Measurements from ENCODE around the gene ARL5A. TPM values are rescaled to one million over a fixed set of nuclear protein-coding genes. Genes with fewer than 3 reads are reported as not detected.

The ARL5A gene
- total RNA-seq, 2 donors from 2014 or later: 68.9 to 99.9 TPM

GRCh38 chr2:151777487-151777886 is 50.7 kb downstream of the ARL5A start:
- intact Hi-C loops (cut with DNase I): no loop called here
- no peak for DNase-seq (ENCODE audit: low spot score)

GRCh38 chr2:151776367-151776766 is 51.9 kb downstream of the ARL5A start:
- DNase-seq (ENCODE audit: low spot score): no peak
- intact Hi-C loops (cut with DNase I): no loop called here

- no peak for DNase-seq (ENCODE audit: low spot score)
- intact Hi-C loops (cut with DNase I): no loop called here
Observed at GRCh38 chr2:151775057-151775740, 53.0 kb downstream of the ARL5A start.

- DNase-seq (ENCODE audit: low spot score): no peak
Observed at GRCh38 chr2:151774506-151774905, 53.7 kb downstream of the ARL5A start.

GRCh38 chr2:151771599-151772358 is 56.4 kb downstream of the ARL5A start:
- DNase-seq (ENCODE audit: low spot score): peak; percentile 87
- intact Hi-C loops (cut with DNase I): no loop called here

More at GRCh38 chr2:151774506-151774905, 53.7 kb downstream of the ARL5A start:
- intact Hi-C loops (cut with DNase I): no loop called here

GRCh38 chr2:151770995-151771394 is 57.2 kb downstream of the ARL5A start:
- no peak for DNase-seq (ENCODE audit: low spot score)
- intact Hi-C loops (cut with DNase I): no loop called here

- intact Hi-C loops (cut with DNase I): no loop called here
- DNase-seq (ENCODE audit: low spot score): no peak
Observed at GRCh38 chr2:151769606-151770005, 58.6 kb downstream of the ARL5A start.

- no peak for DNase-seq (ENCODE audit: low spot score)
- intact Hi-C loops (cut with DNase I): no loop called here
Observed at GRCh38 chr2:151767536-151767935, 60.7 kb downstream of the ARL5A start.

- intact Hi-C loops (cut with DNase I): no loop called here
- DNase-seq (ENCODE audit: low spot score): no peak
Observed at GRCh38 chr2:151766437-151767153, 61.6 kb downstream of the ARL5A start.

- intact Hi-C loops (cut with DNase I): no loop called here
- DNase-seq (ENCODE audit: low spot score): no peak
Observed at GRCh38 chr2:151765760-151766410, 62.3 kb downstream of the ARL5A start.

GRCh38 chr2:151762694-151763093 is 65.5 kb downstream of the ARL5A start:
- no peak for DNase-seq (ENCODE audit: low spot score)
- intact Hi-C loops (cut with DNase I): no loop called here

GRCh38 chr2:151761687-151762086 is 66.5 kb downstream of the ARL5A start:
- intact Hi-C loops (cut with DNase I): no loop called here

GRCh38 chr2:151761193-151761592 is 67.0 kb downstream of the ARL5A start:
- DNase-seq (ENCODE audit: low spot score): no peak
- intact Hi-C loops (cut with DNase I): no loop called here

More at GRCh38 chr2:151761687-151762086, 66.5 kb downstream of the ARL5A start:
- DNase-seq (ENCODE audit: low spot score): no peak

- no peak for DNase-seq (ENCODE audit: low spot score)
- intact Hi-C loops (cut with DNase I): no loop called here
Observed at GRCh38 chr2:151760139-151760650, 68.0 kb downstream of the ARL5A start.

GRCh38 chr2:151758744-151759143 is 69.5 kb downstream of the ARL5A start:
- intact Hi-C loops (cut with DNase I): no loop called here
- no peak for DNase-seq (ENCODE audit: low spot score)

- intact Hi-C loops (cut with DNase I): no loop called here
- no peak for DNase-seq (ENCODE audit: low spot score)
Observed at GRCh38 chr2:151757861-151758260, 70.4 kb downstream of the ARL5A start.

GRCh38 chr2:151756820-151757219 is 71.4 kb downstream of the ARL5A start:
- no peak for DNase-seq (ENCODE audit: low spot score)
- intact Hi-C loops (cut with DNase I): no loop called here

GRCh38 chr2:151754253-151754897 is 73.8 kb downstream of the ARL5A start:
- DNase-seq (ENCODE audit: low spot score): no peak
- intact Hi-C loops (cut with DNase I): no loop called here

- no peak for DNase-seq (ENCODE audit: low spot score)
- intact Hi-C loops (cut with DNase I): no loop called here
Observed at GRCh38 chr2:151753540-151753939, 74.7 kb downstream of the ARL5A start.

Data from posterior vena cava (tissue), 2 donors.